ENCODE measurements around the gene ESYT2. TPM values are rescaled to one million over a fixed set of nuclear protein-coding genes. Genes with fewer than 3 reads are reported as not detected.

The ESYT2 gene
- total RNA-seq, 1 donor from 2014 or later, result 60.9 TPM

DNA sequence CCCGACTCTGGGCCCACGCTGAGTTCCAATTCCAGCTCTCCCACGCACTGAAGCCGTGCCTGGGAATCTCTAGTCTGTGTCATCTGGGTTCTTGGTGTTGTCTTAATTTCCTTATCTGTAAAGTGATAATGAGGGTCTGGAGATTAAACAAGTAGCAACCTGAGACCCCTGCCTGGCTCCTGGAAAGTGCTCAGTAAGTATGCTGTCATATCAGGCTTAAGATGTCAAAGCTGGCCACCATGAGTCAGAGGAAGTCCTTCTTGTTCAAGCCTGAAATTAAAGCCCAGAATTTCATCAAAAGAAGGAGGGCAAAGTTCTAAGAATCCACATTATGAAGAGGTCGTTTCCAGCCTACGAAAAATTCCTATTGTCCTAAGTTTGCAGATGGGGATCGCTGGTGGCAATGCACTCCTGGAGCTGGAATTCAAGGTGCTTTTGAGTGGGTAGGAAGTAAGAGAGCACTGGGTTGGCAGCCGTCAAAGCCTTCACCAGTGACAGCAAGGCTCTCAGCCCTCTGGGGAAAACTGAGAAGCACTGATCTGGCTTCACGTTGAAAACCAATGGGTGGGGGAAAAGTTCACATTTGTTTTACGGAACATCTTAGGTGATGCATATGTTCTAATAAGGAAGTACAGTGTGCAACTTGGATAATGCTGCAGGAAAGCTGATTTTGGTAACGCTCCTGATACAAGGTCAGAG is 74.4 kb downstream of the ESYT2 start:
- Histone ChIP-seq H3K4me2 (ENCODE audit: low read length) (no peak overlapping the region), H3K4me1 (ENCODE audit: insufficient read depth, low read length) (peaks cover 4% of the 10 kb centered on the region), H4K20me1 (ENCODE audit: insufficient read depth, low read length) (no peaks in the 10 kb centered on the region), H3K9ac (ENCODE audit: low read length) (no peak overlapping the region), H2AFZ (ENCODE audit: low read depth, low read length) (no peak overlapping the region), H3K79me2 (ENCODE audit: insufficient read depth, low read length) (no peaks in the 10 kb centered on the region), H3K4me3 (ENCODE audit: insufficient read depth, low read depth, low read length) (no peak overlapping the region), H3K36me3 (ENCODE audit: insufficient read depth, low read length) (peaks cover 28% of the 10 kb centered on the region), H3K27me3 (ENCODE audit: insufficient read depth, low read length) (no peaks in the 10 kb centered on the region), H3K27ac (ENCODE audit: low read depth, low read length) (no peak overlapping the region), H3K9me3 (ENCODE audit: insufficient read depth, low read depth, low read length) (no peaks in the 10 kb centered on the region)
- TF ChIP-seq, protein P1, sequence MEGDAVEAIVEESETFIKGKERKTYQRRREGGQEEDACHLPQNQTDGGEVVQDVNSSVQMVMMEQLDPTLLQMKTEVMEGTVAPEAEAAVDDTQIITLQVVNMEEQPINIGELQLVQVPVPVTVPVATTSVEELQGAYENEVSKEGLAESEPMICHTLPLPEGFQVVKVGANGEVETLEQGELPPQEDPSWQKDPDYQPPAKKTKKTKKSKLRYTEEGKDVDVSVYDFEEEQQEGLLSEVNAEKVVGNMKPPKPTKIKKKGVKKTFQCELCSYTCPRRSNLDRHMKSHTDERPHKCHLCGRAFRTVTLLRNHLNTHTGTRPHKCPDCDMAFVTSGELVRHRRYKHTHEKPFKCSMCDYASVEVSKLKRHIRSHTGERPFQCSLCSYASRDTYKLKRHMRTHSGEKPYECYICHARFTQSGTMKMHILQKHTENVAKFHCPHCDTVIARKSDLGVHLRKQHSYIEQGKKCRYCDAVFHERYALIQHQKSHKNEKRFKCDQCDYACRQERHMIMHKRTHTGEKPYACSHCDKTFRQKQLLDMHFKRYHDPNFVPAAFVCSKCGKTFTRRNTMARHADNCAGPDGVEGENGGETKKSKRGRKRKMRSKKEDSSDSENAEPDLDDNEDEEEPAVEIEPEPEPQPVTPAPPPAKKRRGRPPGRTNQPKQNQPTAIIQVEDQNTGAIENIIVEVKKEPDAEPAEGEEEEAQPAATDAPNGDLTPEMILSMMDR (IDR thresholded peaks at IDR 0.05; ENCODE audit: insufficient read depth, low read depth, low read length), result no peak
- no peak for TF ChIP-seq EZH2 (IDR thresholded peaks at IDR 0.05; ENCODE audit: insufficient read depth, low read length)
- Mint-ChIP-seq H3K4me1 (ENCODE audit: low read depth, unreplicated experiment) (peaks cover 8% of the 10 kb centered on the region), H3K9me3 (ENCODE audit: unreplicated experiment) (no peaks in the 10 kb centered on the region), H3K4me3 (ENCODE audit: unreplicated experiment) (no peak overlapping the region), H3K27me3 (ENCODE audit: low read depth, unreplicated experiment) (no peaks in the 10 kb centered on the region), H3K27ac (ENCODE audit: unreplicated experiment) (no peak overlapping the region), H3K36me3 (ENCODE audit: low read depth, unreplicated experiment) (peaks cover 11% of the 10 kb centered on the region)
- FAIRE-seq (no peak), DNase-seq (ENCODE audit: low read depth) (no peak)

DNA sequence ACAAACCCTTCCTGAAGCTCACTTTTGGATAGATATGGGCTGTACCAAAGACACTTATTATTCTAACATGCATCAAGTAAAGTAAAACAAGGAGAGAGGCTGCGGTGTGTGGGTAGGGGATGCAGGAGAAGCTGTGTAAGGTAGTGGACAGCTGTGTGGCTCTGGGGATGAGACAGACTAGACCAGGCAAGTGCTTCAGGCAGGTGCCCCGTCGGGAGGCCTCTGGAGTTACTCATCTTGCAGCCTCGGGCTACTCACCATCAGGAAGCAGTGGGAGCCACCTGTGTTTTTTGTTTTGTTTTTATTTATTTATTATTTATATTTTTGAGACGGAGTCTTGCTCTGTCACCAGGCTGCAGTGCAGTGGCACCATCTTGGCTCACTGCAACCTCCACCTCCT is 75.4 kb downstream of the ESYT2 start:
- H3K4me3 ChIP-seq (ENCODE audit: insufficient read depth, low read depth, low read length), result no peak overlapping the region
- peaks cover 21% of the 10 kb centered on the region for H3K36me3 ChIP-seq (ENCODE audit: insufficient read depth, low read length)
- peaks cover 4% of the 10 kb centered on the region for H3K4me1 ChIP-seq (ENCODE audit: insufficient read depth, low read length)
- no peak for TF ChIP-seq EZH2 (IDR thresholded peaks at IDR 0.05; ENCODE audit: insufficient read depth, low read length)
- TF ChIP-seq, protein P1 (IDR thresholded peaks at IDR 0.05; ENCODE audit: insufficient read depth, low read depth, low read length), result no peak
- no peaks in the 10 kb centered on the region for H4K20me1 ChIP-seq (ENCODE audit: insufficient read depth, low read length)
- H2AFZ ChIP-seq (ENCODE audit: low read depth, low read length), result no peak overlapping the region
- H3K9ac ChIP-seq (ENCODE audit: low read length), result no peak overlapping the region
- Mint-ChIP-seq H3K9me3 (ENCODE audit: unreplicated experiment) (no peaks in the 10 kb centered on the region), H3K27me3 (ENCODE audit: low read depth, unreplicated experiment) (no peaks in the 10 kb centered on the region), H3K4me1 (ENCODE audit: low read depth, unreplicated experiment) (peaks cover 8% of the 10 kb centered on the region), H3K4me3 (ENCODE audit: unreplicated experiment) (no peak overlapping the region), H3K27ac (ENCODE audit: unreplicated experiment) (no peak overlapping the region), H3K36me3 (ENCODE audit: low read depth, unreplicated experiment) (peaks cover 11% of the 10 kb centered on the region)
- H3K27ac ChIP-seq (ENCODE audit: low read depth, low read length), result no peak overlapping the region
- FAIRE-seq (no peak), DNase-seq (ENCODE audit: low read depth) (no peak)
- H3K27me3 ChIP-seq (ENCODE audit: insufficient read depth, low read length), result no peaks in the 10 kb centered on the region
- no peaks in the 10 kb centered on the region for H3K9me3 ChIP-seq (ENCODE audit: insufficient read depth, low read depth, low read length)
- H3K79me2 ChIP-seq (ENCODE audit: insufficient read depth, low read length), result no peaks in the 10 kb centered on the region
- no peak overlapping the region for H3K4me2 ChIP-seq (ENCODE audit: low read length)

DNA sequence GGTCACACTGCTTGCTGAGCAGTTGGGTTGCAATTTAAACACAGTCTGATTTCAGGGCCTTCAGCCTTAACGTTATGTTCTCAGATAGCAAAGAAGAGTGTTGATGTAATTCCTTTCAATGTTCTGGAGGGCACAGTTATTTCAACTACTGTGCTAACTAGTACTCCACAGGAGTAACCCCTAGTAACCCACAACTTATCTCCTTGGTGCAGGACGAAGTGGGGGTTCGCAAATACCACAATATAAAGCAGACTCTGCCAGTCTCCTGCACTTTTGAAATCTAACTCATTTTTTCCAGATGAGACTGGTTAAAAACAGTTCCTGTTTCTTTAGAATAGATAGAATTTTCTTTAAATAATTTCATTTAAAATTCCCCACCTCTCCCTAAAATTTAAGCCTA is 77.6 kb downstream of the ESYT2 start:
- Mint-ChIP-seq H3K4me1 (ENCODE audit: low read depth, unreplicated experiment) (peaks cover 8% of the 10 kb centered on the region), H3K27me3 (ENCODE audit: low read depth, unreplicated experiment) (no peaks in the 10 kb centered on the region), H3K27ac (ENCODE audit: unreplicated experiment) (no peak overlapping the region), H3K36me3 (ENCODE audit: low read depth, unreplicated experiment) (peaks cover 10% of the 10 kb centered on the region), H3K4me3 (ENCODE audit: unreplicated experiment) (no peak overlapping the region), H3K9me3 (ENCODE audit: unreplicated experiment) (no peaks in the 10 kb centered on the region)
- Histone ChIP-seq H3K4me1 (ENCODE audit: insufficient read depth, low read length) (peaks cover 4% of the 10 kb centered on the region), H3K9ac (ENCODE audit: low read length) (no peak overlapping the region), H2AFZ (ENCODE audit: low read depth, low read length) (no peak overlapping the region), H4K20me1 (ENCODE audit: insufficient read depth, low read length) (no peaks in the 10 kb centered on the region), H3K27ac (ENCODE audit: low read depth, low read length) (no peak overlapping the region), H3K36me3 (ENCODE audit: insufficient read depth, low read length) (peaks cover 20% of the 10 kb centered on the region), H3K27me3 (ENCODE audit: insufficient read depth, low read length) (no peaks in the 10 kb centered on the region), H3K4me2 (ENCODE audit: low read length) (no peak overlapping the region), H3K79me2 (ENCODE audit: insufficient read depth, low read length) (no peaks in the 10 kb centered on the region), H3K4me3 (ENCODE audit: insufficient read depth, low read depth, low read length) (no peak overlapping the region), H3K9me3 (ENCODE audit: insufficient read depth, low read depth, low read length) (no peaks in the 10 kb centered on the region)
- TF ChIP-seq EZH2 (IDR thresholded peaks at IDR 0.05; ENCODE audit: insufficient read depth, low read length), result no peak
- TF ChIP-seq, protein P1 (IDR thresholded peaks at IDR 0.05; ENCODE audit: insufficient read depth, low read depth, low read length), result no peak
- no peak for FAIRE-seq
- DNase-seq (ENCODE audit: low read depth), result no peak

All from astrocyte (in vitro differentiated cells and primary cell).